UCSD-AML1 (cell line): ENCODE data around the gene CSNK2A1.

Source experiments
- DNase-seq: peaks from one replicate; lab custom pipeline; 2025; ENCODE audit not compliant: unreplicated experiment; lab: John Stamatoyannopoulos, UW

CSNK2A1 gene

GRCh38 chr20:433300-433975, 110.2 kb downstream of the CSNK2A1 start:
- peak; percentile 48 for DNase-seq

GRCh38 chr20:432677-433299, 110.8 kb downstream of the CSNK2A1 start:
- no peak for DNase-seq

- no peak for DNase-seq
These were observed 111.4 kb downstream of the CSNK2A1 start for GRCh38 chr20:432208-432607.

- peak; percentile 77 for DNase-seq
These were observed 112.3 kb downstream of the CSNK2A1 start for GRCh38 chr20:431012-431904.

- no peak for DNase-seq
These were observed 113.2 kb downstream of the CSNK2A1 start for GRCh38 chr20:430091-430999.

- no peak for DNase-seq
These were observed 114.9 kb downstream of the CSNK2A1 start for GRCh38 chr20:428658-429200.

- DNase-seq: no peak
These were observed 115.5 kb downstream of the CSNK2A1 start for GRCh38 chr20:427849-428657.

- no peak for DNase-seq
These were observed 116.2 kb downstream of the CSNK2A1 start for GRCh38 chr20:427401-427800.

- DNase-seq: no peak
These were observed 117.0 kb downstream of the CSNK2A1 start for GRCh38 chr20:426566-426965.
